IMR-90 (cell line): ENCODE results near the gene ATOH8. TPM values are rescaled to one million over a fixed set of nuclear protein-coding genes. Genes with fewer than 3 reads are reported as not detected.
A peak's percentile ranks its signal among the peaks of the same experiment; 100 is the strongest.

Experiments
- ATAC-seq: fragments of 200-7000 bp; cut with Tn5 transposase; 2 replicates; pipeline ENCODE4 v1.9.1; 2020; ENCODE audit warnings: low read depth, mild to moderate bottlenecking, moderate library complexity
- BruUV-seq: library from RNA; stranded (reverse); fragments of 400-500 nt; replicated peaks from 2 replicates; lab custom pipeline; 2021; lab: Mats Ljungman, UMichigan
- CTCF ChIA-PET: fragments of 300-600 bp; formaldehyde crosslinking; extraction: SDS; loops from one replicate; lab custom pipeline; 2021; ENCODE audit warnings: antibody characterized with exemption; lab: Yijun Ruan, JAX
- POLR2A ChIA-PET: fragments of 300-600 bp; sonication (Branson Sonifier 250); formaldehyde crosslinking; loops from one replicate; lab custom pipeline; 2022; ENCODE audit warnings: antibody characterized with exemption; ENCODE audit not compliant: unreplicated experiment; lab: Charles Lee
- DNase-seq: peaks from one replicate; pipeline ENCODE4 v3.0.0; 2013
- H2AFZ ChIP-seq: replicated peaks from 2 replicates; pipeline ENCODE3; 2013; ENCODE audit warnings: low read length, mild to moderate bottlenecking; ENCODE audit not compliant: poor library complexity
- H2AK5ac ChIP-seq: 2 replicates; pipeline ENCODE4 v1.6.1; 2013; ENCODE audit warnings: low read depth, low read length, inconsistent platforms
- H2AK9ac ChIP-seq: replicated peaks from 2 replicates; pipeline ENCODE3; 2013; ENCODE audit warnings: mild to moderate bottlenecking, low read depth, low read length, moderate library complexity; ENCODE audit not compliant: poor library complexity
- H2BK120ac ChIP-seq: 2 replicates; pipeline ENCODE4 v1.6.1; 2013; ENCODE audit warnings: low read depth, low read length, inconsistent platforms
- H2BK15ac ChIP-seq: 3 replicates; pipeline ENCODE4 v1.6.1; 2013; ENCODE audit warnings: low read depth, low read length, inconsistent platforms
- H2BK20ac ChIP-seq: 2 replicates; pipeline ENCODE4 v1.6.1; 2013; ENCODE audit warnings: low read depth, mild to moderate bottlenecking, inconsistent platforms, low read length, moderate library complexity
- H2BK5ac ChIP-seq: 2 replicates; pipeline ENCODE4 v1.6.1; 2013; ENCODE audit warnings: mild to moderate bottlenecking, low read depth, low read length, inconsistent platforms; ENCODE audit not compliant: poor library complexity, severe bottlenecking
- H3K14ac ChIP-seq: replicated peaks from 2 replicates; pipeline ENCODE4 v1.6.1; 2013; ENCODE audit warnings: low read depth, low read length, inconsistent platforms
- H3K18ac ChIP-seq: 2 replicates; pipeline ENCODE4 v1.6.1; 2013; ENCODE audit warnings: low read depth, low read length, control low read depth
- H3K23ac ChIP-seq: 2 replicates; pipeline ENCODE4 v1.6.1; 2013; ENCODE audit warnings: low read depth, low read length, inconsistent platforms
- H3K27ac ChIP-seq: 2 replicates; pipeline ENCODE4 v1.5.1; 2013; ENCODE audit warnings: mild to moderate bottlenecking, control low read depth, low read length; ENCODE audit not compliant: insufficient read depth
- H3K27me3 ChIP-seq: 2 replicates; pipeline ENCODE4 v1.6.1; 2013; ENCODE audit warnings: low read length; ENCODE audit not compliant: control insufficient read depth, insufficient read depth
- H3K36me3 ChIP-seq: 2 replicates; pipeline ENCODE4 v1.6.1; 2013; ENCODE audit warnings: low read length, mixed read lengths; ENCODE audit not compliant: control insufficient read depth, insufficient read depth
- H3K4ac ChIP-seq: 2 replicates; pipeline ENCODE4 v1.6.1; 2013; ENCODE audit warnings: low read depth, low read length, inconsistent platforms
- H3K4me1 ChIP-seq: 2 replicates; pipeline ENCODE4 v1.6.1; 2013; ENCODE audit warnings: low read length, mixed read lengths; ENCODE audit not compliant: control insufficient read depth, insufficient read depth
- H3K4me2 ChIP-seq: 2 replicates; pipeline ENCODE4 v1.6.1; 2013; ENCODE audit warnings: low read depth, mild to moderate bottlenecking, control low read depth, low read length, moderate library complexity
- H3K4me3 ChIP-seq: 2 replicates; pipeline ENCODE4 v1.5.1; 2013; ENCODE audit warnings: low read depth, mild to moderate bottlenecking, control low read depth, low read length, moderate library complexity; ENCODE audit not compliant: insufficient read depth
- H3K56ac ChIP-seq: 2 replicates; pipeline ENCODE4 v1.6.1; 2013; ENCODE audit warnings: low read length, inconsistent platforms; ENCODE audit not compliant: insufficient read depth; ENCODE audit errors: extremely low read depth
- H3K79me1 ChIP-seq, 2 experiments: 2 replicates each; pipeline ENCODE4 v1.6.1; 2013; ENCODE audit warnings: low read length in 2 of 2, inconsistent platforms in 1 of 2, low read depth in 1 of 2
- H3K9ac ChIP-seq: 2 replicates; pipeline ENCODE4 v1.6.1; 2013; ENCODE audit warnings: low read depth, low read length, control low read depth
- H3K9me1 ChIP-seq: 2 replicates; pipeline ENCODE4 v1.6.1; 2013; ENCODE audit warnings: low read length, inconsistent platforms; ENCODE audit not compliant: insufficient read depth
- H3K9me3 ChIP-seq: 2 replicates; pipeline ENCODE4 v1.6.1; 2013; ENCODE audit warnings: low read length; ENCODE audit not compliant: control insufficient read depth, insufficient read depth
- H4K20me1 ChIP-seq: 2 replicates; pipeline ENCODE4 v1.6.1; 2013; ENCODE audit warnings: low read length, inconsistent platforms; ENCODE audit not compliant: insufficient read depth
- H4K5ac ChIP-seq: 2 replicates; pipeline ENCODE4 v1.6.1; 2013; ENCODE audit warnings: mild to moderate bottlenecking, low read depth, low read length, control low read depth
- H4K8ac ChIP-seq, 2 experiments: 2 replicates each; pipeline ENCODE4 v1.6.1; 2013; ENCODE audit warnings: low read depth in 2 of 2, low read length in 2 of 2, control low read depth in 1 of 2, inconsistent platforms in 1 of 2
- H4K91ac ChIP-seq: 2 replicates; pipeline ENCODE4 v1.6.1; 2013; ENCODE audit warnings: low read depth, low read length, inconsistent platforms; ENCODE audit not compliant: insufficient read depth
- MAFK ChIP-seq: IDR thresholded peaks from 2 replicates; pipeline ENCODE4 v1.6.1; 2012; ENCODE audit warnings: low read depth, low read length, improper control_type of control experiment
- MXI1 ChIP-seq: IDR thresholded peaks from 2 replicates; pipeline ENCODE4 v1.6.1; 2012; ENCODE audit warnings: low read depth, mild to moderate bottlenecking, low read length, moderate library complexity, borderline replicate concordance
- NFE2L2 ChIP-seq: fragments of 150-350 bp; IDR thresholded peaks from 2 replicates; pipeline ENCODE4 v1.6.1; 2016; ENCODE audit warnings: low read depth, mild to moderate bottlenecking, low read length
- POLR2A ChIP-seq: IDR thresholded peaks from 2 replicates; pipeline ENCODE4 v1.6.1; 2012; ENCODE audit warnings: mild to moderate bottlenecking, low read depth, low read length
- USF2 ChIP-seq: fragments of 150-350 bp; IDR thresholded peaks from 2 replicates; pipeline ENCODE4 v1.6.1; 2017; ENCODE audit warnings: mild to moderate bottlenecking, antibody characterized with exemption, low read length, low read depth
- WGBS, 2 experiments: methylation state at CpG; one replicate each; pipeline versions ENCODE4 v1.1.5 to v1.1.7; 2013; ENCODE audit warnings: missing lambda C conversion rate in 2 of 2; ENCODE audit not compliant: insufficient read length in 1 of 2; ENCODE audit errors: extremely low coverage in 2 of 2; 5-methylcytosine and 5-hydroxymethylcytosine counted together
- dilution Hi-C: fragments of 300-500 bp; cut with HindIII; formaldehyde crosslinking; loops from one replicate; pipeline ENCODE4 v1.14.3; 2018; ENCODE audit warnings: low sequenced_read_pairs; ENCODE audit not compliant: unreplicated experiment
- in situ Hi-C: fragments of 300-500 bp; cut with MboI; formaldehyde crosslinking; loops from 3 replicates; pipeline ENCODE4 v1.14.3; 2019; ENCODE audit warnings: low sequenced_read_pairs, inconsistent platforms, mixed read lengths
- intact Hi-C: fragments of 100-400 bp; cut with micrococcal nuclease; formaldehyde crosslinking; loops from 2 replicates; pipeline ENCODE4 v1.10.0; 2022
- polyA plus RNA-seq, 3 experiments: library from polyadenylated mRNA; depleted of rRNA; stranded (reverse); fragments of >200 nt; gene quantifications; 2 replicates each; pipeline ENCODE4 v1.2.3, GENCODE V29; 2012; ENCODE audit warnings: low replicate concordance in 1 of 3
- total RNA-seq: library from RNA; depleted of rRNA; stranded (reverse); fragments of >200 nt; gene quantifications from 2 replicates; pipeline ENCODE4 v1.2.3, GENCODE V29; 2012

ATOH8 gene
- total and polyA plus RNA-seq, 2 of the 4 experiments (the other 2 are of a cell fraction): 7.9 to 9.0 TPM

- ChIA-PET CTCF (no interaction called here), POLR2A (no interaction called here)
- Histone ChIP-seq H3K4me1 (peaks cover 9% of the 10 kb centered on the region; the same call in 1 of the 2 replicates), H3K14ac (peak overlapping the region; percentile 64; the same call in 1 of the 2 replicates), H2BK20ac (peak overlapping the region; percentile 14; the same call in 1 of the 2 replicates), H3K56ac (no peak overlapping the region), H4K91ac (no peak overlapping the region), H3K23ac (no peak overlapping the region; the same call in none of the 2 replicates), H4K20me1 (no peaks in the 10 kb centered on the region; the same call in 1 of the 2 replicates), H2AK5ac (0 out of 2 replicates have a peak overlapping the region, but pooled peaks have one; percentile 70), H3K4me3 (no peak overlapping the region), H3K9me1 (peaks cover 18% of the 10 kb centered on the region), H2AFZ (peak overlapping the region; percentile 67), H3K27ac (no peak overlapping the region), H4K5ac (no peak overlapping the region), H3K4me2 (no peak overlapping the region), H4K8ac (peak overlapping the region in 1 of 2 experiments; percentile 48; a peak in 1 of 4 replicates), H3K9ac (no peak overlapping the region), H2BK120ac (no peak overlapping the region), H2BK5ac (no peak overlapping the region), H3K4ac (peak overlapping the region; percentile 40; the same call in 1 of the 2 replicates), H3K36me3 (peaks cover 32% of the 10 kb centered on the region), H3K79me1 (peaks cover 0 to 14% of the 10 kb centered on the region in 2 experiments; a peak in 3 of 4 replicates), H3K18ac (no peak overlapping the region), H3K27me3 (no peaks in the 10 kb centered on the region), H2BK15ac (no peak overlapping the region), H3K9me3 (no peaks in the 10 kb centered on the region), H2AK9ac (no peak overlapping the region)
- dilution Hi-C loops: no loop called here
- in situ Hi-C loops: no loop called here
- peak; percentile 23 for DNase-seq
- intact Hi-C loops: no loop called here
- ATAC-seq: peak; percentile 52
- WGBS, 2 experiments: 87% methylated on average over 7 of the region's 25 CpGs; no CpG with 5 or more reads in 1 of the 2 experiments
- no TSS peak for BruUV-seq
- TF ChIP-seq POLR2A (no peak), NFE2L2 (no peak), USF2 (no peak), MXI1 (no peak), MAFK (no peak)
Measured at GRCh38 chr2:85785027-85785822, 31.4 kb downstream of the ATOH8 start.
